ENCODE measurements around the gene TCF15.

Gene TCF15

DNA sequence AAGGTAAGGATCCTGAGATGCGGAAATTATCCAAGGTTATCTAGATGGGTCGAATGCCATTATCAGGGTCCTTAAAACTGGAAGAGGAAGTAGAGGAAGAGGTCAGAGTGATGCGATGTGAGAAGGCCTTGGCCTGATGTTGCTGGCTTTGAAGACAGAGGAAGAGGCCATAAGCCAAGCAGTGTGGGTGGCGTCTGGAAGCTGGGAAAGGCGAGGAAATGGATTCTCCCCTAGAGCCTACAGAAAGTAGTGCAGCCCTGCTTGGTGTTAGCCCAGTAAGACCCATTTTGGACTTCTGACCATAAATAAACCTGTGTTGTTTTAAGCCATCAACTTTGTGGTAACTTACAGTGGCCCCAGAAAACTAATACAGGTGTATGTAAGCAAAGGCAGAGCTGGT, 40.8 kb upstream of the TCF15 start:
- DNase-seq (no peak), ATAC-seq (ENCODE audit: insufficient read depth, low read depth) (no peak)
- H3K4me2 ChIP-seq (ENCODE audit: insufficient read depth, low read length), result no peak overlapping the region
- no peak overlapping the region for H3K4me3 ChIP-seq (ENCODE audit: low read depth in 1 of 2, low read length in 2 of 2)
- H3K4me1 ChIP-seq (ENCODE audit: insufficient read depth, low read length), result no peaks in the 10 kb centered on the region
- H3K9ac ChIP-seq (ENCODE audit: low read depth, low read length), result no peak overlapping the region
- H3K9me3 ChIP-seq (ENCODE audit: insufficient read depth, low read length, severe bottlenecking), result no peaks in the 10 kb centered on the region
- H4K20me1 ChIP-seq (ENCODE audit: insufficient read depth, low read length), result no peaks in the 10 kb centered on the region
- H2AFZ ChIP-seq (ENCODE audit: low read depth, low read length), result no peak overlapping the region
- no peak overlapping the region for H3K27ac ChIP-seq (ENCODE audit: low read length)
- H3K79me2 ChIP-seq (ENCODE audit: insufficient read depth, low read length), result no peaks in the 10 kb centered on the region
- no peaks in the 10 kb centered on the region for H3K36me3 ChIP-seq (ENCODE audit: insufficient read depth, low read length)
- no peaks in the 10 kb centered on the region for H3K27me3 ChIP-seq (ENCODE audit: insufficient read depth, low read length, poor library complexity)
- TF ChIP-seq, protein P1, sequence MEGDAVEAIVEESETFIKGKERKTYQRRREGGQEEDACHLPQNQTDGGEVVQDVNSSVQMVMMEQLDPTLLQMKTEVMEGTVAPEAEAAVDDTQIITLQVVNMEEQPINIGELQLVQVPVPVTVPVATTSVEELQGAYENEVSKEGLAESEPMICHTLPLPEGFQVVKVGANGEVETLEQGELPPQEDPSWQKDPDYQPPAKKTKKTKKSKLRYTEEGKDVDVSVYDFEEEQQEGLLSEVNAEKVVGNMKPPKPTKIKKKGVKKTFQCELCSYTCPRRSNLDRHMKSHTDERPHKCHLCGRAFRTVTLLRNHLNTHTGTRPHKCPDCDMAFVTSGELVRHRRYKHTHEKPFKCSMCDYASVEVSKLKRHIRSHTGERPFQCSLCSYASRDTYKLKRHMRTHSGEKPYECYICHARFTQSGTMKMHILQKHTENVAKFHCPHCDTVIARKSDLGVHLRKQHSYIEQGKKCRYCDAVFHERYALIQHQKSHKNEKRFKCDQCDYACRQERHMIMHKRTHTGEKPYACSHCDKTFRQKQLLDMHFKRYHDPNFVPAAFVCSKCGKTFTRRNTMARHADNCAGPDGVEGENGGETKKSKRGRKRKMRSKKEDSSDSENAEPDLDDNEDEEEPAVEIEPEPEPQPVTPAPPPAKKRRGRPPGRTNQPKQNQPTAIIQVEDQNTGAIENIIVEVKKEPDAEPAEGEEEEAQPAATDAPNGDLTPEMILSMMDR (IDR thresholded peaks at IDR 0.05; ENCODE audit: borderline replicate concordance, extremely low read depth, low read length, poor library complexity, severe bottlenecking), result no peak
- no peak for TF ChIP-seq EZH2 (IDR thresholded peaks at IDR 0.05; ENCODE audit: borderline replicate concordance, low read depth, low read length, severe bottlenecking)

DNA sequence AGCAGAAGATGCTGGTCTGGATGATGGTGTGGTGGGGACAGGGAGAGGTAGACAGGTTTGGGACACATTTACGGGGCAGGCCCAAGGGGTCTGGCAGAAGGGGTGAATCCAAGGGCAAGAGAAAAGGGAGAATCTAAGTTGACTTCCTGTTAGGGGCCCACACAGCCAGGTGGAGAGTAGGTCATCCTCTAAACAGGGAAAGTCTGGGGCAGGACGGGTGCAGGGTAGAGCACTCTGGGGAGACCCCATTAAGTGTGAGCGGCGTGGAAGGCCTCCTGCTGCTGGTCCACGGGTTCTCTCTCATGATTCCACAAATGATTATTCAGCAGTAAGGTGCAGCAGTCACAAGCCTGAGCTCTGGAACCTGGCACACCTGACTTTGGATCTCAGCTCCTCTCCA, 40.2 kb upstream of the TCF15 start:
- no peak for ATAC-seq (ENCODE audit: insufficient read depth, low read depth)
- no peak overlapping the region for H3K9ac ChIP-seq (ENCODE audit: low read depth, low read length)
- H3K9me3 ChIP-seq (ENCODE audit: insufficient read depth, low read length, severe bottlenecking), result no peaks in the 10 kb centered on the region
- no peak overlapping the region for H3K4me3 ChIP-seq (ENCODE audit: low read depth in 1 of 2, low read length in 2 of 2)
- H3K27me3 ChIP-seq (ENCODE audit: insufficient read depth, low read length, poor library complexity), result no peaks in the 10 kb centered on the region
- DNase-seq, result no peak
- H2AFZ ChIP-seq (ENCODE audit: low read depth, low read length), result no peak overlapping the region
- TF ChIP-seq EZH2 (IDR thresholded peaks at IDR 0.05; ENCODE audit: borderline replicate concordance, low read depth, low read length, severe bottlenecking), result no peak
- TF ChIP-seq, protein P1 (IDR thresholded peaks at IDR 0.05; ENCODE audit: borderline replicate concordance, extremely low read depth, low read length, poor library complexity, severe bottlenecking), result no peak
- H4K20me1 ChIP-seq (ENCODE audit: insufficient read depth, low read length), result no peaks in the 10 kb centered on the region
- no peak overlapping the region for H3K4me2 ChIP-seq (ENCODE audit: insufficient read depth, low read length)
- H3K4me1 ChIP-seq (ENCODE audit: insufficient read depth, low read length), result peaks cover 4% of the 10 kb centered on the region
- no peaks in the 10 kb centered on the region for H3K79me2 ChIP-seq (ENCODE audit: insufficient read depth, low read length)
- H3K36me3 ChIP-seq (ENCODE audit: insufficient read depth, low read length), result no peaks in the 10 kb centered on the region
- H3K27ac ChIP-seq (ENCODE audit: low read length), result no peak overlapping the region

DNA sequence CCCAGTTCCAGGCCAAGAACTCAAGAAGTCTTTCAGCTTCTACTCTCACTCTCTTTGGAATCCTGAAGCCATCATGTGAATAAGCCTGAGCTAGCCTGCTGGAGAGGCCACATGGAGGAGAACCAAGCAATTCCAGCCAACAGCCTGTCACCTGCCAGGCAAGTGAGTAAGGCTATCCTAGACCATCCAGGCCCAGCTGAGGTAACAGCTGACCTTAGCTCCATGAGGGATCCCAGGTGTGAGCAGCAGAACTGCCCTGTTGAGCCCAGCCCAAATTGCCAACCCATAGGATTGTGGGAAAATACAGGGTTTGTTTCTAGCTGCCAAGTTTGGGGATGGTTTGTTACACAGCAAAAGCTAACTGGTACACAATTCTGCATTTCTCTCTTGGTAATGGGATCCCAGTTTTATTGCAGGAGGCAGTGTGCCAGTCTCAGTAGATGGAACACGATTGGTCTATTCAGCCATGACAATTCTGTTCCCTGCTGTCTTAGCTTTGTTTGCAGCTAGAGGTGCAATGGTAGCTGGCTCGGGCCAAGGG, 37.4 kb upstream of the TCF15 start:
- Histone ChIP-seq H3K9me3 (ENCODE audit: insufficient read depth, low read length, severe bottlenecking) (no peaks in the 10 kb centered on the region), H3K27ac (ENCODE audit: low read length) (no peak overlapping the region), H3K79me2 (ENCODE audit: insufficient read depth, low read length) (no peaks in the 10 kb centered on the region), H3K9ac (ENCODE audit: low read depth, low read length) (no peak overlapping the region), H3K27me3 (ENCODE audit: insufficient read depth, low read length, poor library complexity) (no peaks in the 10 kb centered on the region), H3K4me1 (ENCODE audit: insufficient read depth, low read length) (peaks cover 7% of the 10 kb centered on the region), H3K4me2 (ENCODE audit: insufficient read depth, low read length) (no peak overlapping the region), H3K36me3 (ENCODE audit: insufficient read depth, low read length) (no peaks in the 10 kb centered on the region), H3K4me3 (ENCODE audit: low read depth in 1 of 2, low read length in 2 of 2) (no peak overlapping the region), H4K20me1 (ENCODE audit: insufficient read depth, low read length) (no peaks in the 10 kb centered on the region), H2AFZ (ENCODE audit: low read depth, low read length) (no peak overlapping the region)
- no peak for ATAC-seq (ENCODE audit: insufficient read depth, low read depth)
- no peak for TF ChIP-seq EZH2 (IDR thresholded peaks at IDR 0.05; ENCODE audit: borderline replicate concordance, low read depth, low read length, severe bottlenecking)
- TF ChIP-seq, protein P1 (IDR thresholded peaks at IDR 0.05; ENCODE audit: borderline replicate concordance, extremely low read depth, low read length, poor library complexity, severe bottlenecking), result no peak
- no peak for DNase-seq

GRCh38 chr20:646868-647233, 36.7 kb upstream of the TCF15 start:
- H3K27ac ChIP-seq (ENCODE audit: low read length), result no peak overlapping the region
- peaks cover 7% of the 10 kb centered on the region for H3K4me1 ChIP-seq (ENCODE audit: insufficient read depth, low read length)
- TF ChIP-seq EZH2 (IDR thresholded peaks at IDR 0.05; ENCODE audit: borderline replicate concordance, low read depth, low read length, severe bottlenecking), result no peak
- TF ChIP-seq, protein P1 (IDR thresholded peaks at IDR 0.05; ENCODE audit: borderline replicate concordance, extremely low read depth, low read length, poor library complexity, severe bottlenecking), result no peak
- H3K9ac ChIP-seq (ENCODE audit: low read depth, low read length), result no peak overlapping the region
- H3K9me3 ChIP-seq (ENCODE audit: insufficient read depth, low read length, severe bottlenecking), result no peaks in the 10 kb centered on the region
- no peak for DNase-seq
- no peaks in the 10 kb centered on the region for H3K79me2 ChIP-seq (ENCODE audit: insufficient read depth, low read length)
- H3K4me3 ChIP-seq (ENCODE audit: low read depth in 1 of 2, low read length in 2 of 2), result no peak overlapping the region
- H2AFZ ChIP-seq (ENCODE audit: low read depth, low read length), result no peak overlapping the region
- H4K20me1 ChIP-seq (ENCODE audit: insufficient read depth, low read length), result no peaks in the 10 kb centered on the region
- no peak for ATAC-seq (ENCODE audit: insufficient read depth, low read depth)
- no peak overlapping the region for H3K4me2 ChIP-seq (ENCODE audit: insufficient read depth, low read length)
- H3K27me3 ChIP-seq (ENCODE audit: insufficient read depth, low read length, poor library complexity), result no peaks in the 10 kb centered on the region
- no peaks in the 10 kb centered on the region for H3K36me3 ChIP-seq (ENCODE audit: insufficient read depth, low read length)

Data from DND-41 (cell line).